Endothelial cell of umbilical vein (primary cell): ENCODE measurements around the gene KRTAP4-5.

Experiments
- EZH2 ChIP-seq: IDR thresholded peaks from 2 replicates; pipeline ENCODE4 v1.6.1; 2012; ENCODE audit warnings: borderline replicate concordance, low read depth, mild to moderate bottlenecking, moderate library complexity, low read length, inconsistent platforms; ENCODE audit not compliant: severe bottlenecking
- JUN ChIP-seq: IDR thresholded peaks from 2 replicates; pipeline ENCODE4 v1.6.1; 2011; ENCODE audit warnings: borderline replicate concordance, low read depth; ENCODE audit not compliant: insufficient read length, insufficient read depth
- MYC ChIP-seq: IDR thresholded peaks from one replicate; pipeline ENCODE4 v1.6.1; 2011; ENCODE audit warnings: mild to moderate bottlenecking, low read depth, low read length
- POLR2AphosphoS5 ChIP-seq: IDR thresholded peaks from 2 replicates; pipeline ENCODE4 v1.6.1; 2012; ENCODE audit warnings: low read depth, mild to moderate bottlenecking, control low read depth, low read length, moderate library complexity; ENCODE audit not compliant: insufficient read depth
- TF ChIP-seq, protein P1 (sequence below), 2 donors: IDR thresholded peaks; 1 replicate in 1 of 2; 2 replicates in 1 of 2; pipeline ENCODE4 v1.5.1; 2011; ENCODE audit warnings: low read length in 2 of 2, mild to moderate bottlenecking in 2 of 2, moderate library complexity in 2 of 2, control low read depth in 1 of 2, inconsistent platforms in 1 of 2, low read depth in 1 of 2; ENCODE audit not compliant: insufficient read depth in 1 of 2; ENCODE audit errors: extremely low read depth in 1 of 2

DNA sequence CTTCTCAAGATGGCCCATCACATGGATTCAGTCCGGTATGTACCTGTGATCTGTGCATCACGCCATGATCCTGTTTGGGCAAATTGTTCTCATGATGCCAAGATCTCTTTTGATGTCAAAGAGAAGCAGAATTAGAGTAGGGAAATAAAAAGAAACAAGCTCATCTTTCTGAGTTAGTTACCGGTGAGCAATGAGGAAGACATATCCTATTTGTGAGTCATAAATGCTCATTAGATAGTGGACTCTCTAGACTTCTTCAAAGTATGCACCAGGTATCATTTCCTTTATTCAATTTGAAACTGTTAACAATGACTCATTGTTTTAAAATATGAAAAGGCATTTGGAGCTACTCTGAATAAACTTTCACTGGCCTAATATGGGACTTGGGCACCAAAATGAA, 17.6 kb downstream of the KRTAP4-5 start:
- TF ChIP-seq POLR2AphosphoS5 (no peak), MYC (no peak), EZH2 (no peak), JUN (no peak)
- TF ChIP-seq, protein P1, sequence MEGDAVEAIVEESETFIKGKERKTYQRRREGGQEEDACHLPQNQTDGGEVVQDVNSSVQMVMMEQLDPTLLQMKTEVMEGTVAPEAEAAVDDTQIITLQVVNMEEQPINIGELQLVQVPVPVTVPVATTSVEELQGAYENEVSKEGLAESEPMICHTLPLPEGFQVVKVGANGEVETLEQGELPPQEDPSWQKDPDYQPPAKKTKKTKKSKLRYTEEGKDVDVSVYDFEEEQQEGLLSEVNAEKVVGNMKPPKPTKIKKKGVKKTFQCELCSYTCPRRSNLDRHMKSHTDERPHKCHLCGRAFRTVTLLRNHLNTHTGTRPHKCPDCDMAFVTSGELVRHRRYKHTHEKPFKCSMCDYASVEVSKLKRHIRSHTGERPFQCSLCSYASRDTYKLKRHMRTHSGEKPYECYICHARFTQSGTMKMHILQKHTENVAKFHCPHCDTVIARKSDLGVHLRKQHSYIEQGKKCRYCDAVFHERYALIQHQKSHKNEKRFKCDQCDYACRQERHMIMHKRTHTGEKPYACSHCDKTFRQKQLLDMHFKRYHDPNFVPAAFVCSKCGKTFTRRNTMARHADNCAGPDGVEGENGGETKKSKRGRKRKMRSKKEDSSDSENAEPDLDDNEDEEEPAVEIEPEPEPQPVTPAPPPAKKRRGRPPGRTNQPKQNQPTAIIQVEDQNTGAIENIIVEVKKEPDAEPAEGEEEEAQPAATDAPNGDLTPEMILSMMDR (IDR thresholded peaks at IDR 0.05; ENCODE audit: extremely low read depth in 1 of 2, insufficient read depth in 1 of 2, low read depth in 1 of 2, low read length in 2 of 2), result no peak
